GM21360 (cell line): Measurements from ENCODE around the gene OR52E8.

Experiments
- ATAC-seq: cut with Tn5 transposase; IDR thresholded peaks from one replicate; pipeline ENCODE4 v1.9.1; 2021; ENCODE audit warnings: mild to moderate bottlenecking, moderate library complexity; ENCODE audit not compliant: unreplicated experiment

Gene OR52E8

DNA sequence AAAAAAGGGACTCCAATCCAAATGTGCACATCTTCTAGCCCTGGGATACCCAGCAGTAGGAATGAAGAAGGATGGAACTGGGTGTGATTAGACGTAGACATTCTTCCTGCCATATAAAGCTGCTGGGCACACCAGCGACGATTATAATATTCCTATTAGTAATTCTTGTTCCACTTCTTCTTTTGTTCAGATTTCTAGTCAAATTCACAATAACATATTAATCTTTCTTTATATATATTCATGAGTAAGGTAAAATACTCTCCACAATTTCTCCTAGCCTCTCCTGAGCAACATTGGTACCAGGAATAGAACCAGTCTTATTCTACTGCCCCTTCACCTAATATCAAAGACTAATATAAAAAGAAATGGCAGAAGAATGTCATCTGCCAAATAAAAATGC is at the start of gene OR52E8:
Gene OR52E8 (minus strand): TSS at position 101 of the 400 bp plus-strand sequence. CDS start 0 bp downstream, at position 101.
- no peak for ATAC-seq

DNA sequence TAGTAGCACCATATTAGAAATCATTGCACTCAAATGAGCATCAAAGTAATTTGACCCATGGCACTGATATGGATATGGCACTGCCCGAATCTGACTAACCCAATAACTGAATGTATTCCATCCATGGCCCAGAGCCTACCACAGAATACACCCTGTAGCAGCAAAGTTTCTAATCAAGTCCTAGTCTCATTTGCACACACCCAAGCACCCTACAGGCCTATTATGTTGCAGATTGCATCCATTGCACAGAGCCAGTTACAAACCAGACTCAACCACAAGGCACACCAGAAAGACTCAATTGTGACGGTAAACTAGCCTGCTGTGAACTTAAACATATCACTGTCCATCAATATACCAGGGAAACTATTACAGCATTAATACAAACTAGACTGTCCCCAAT is 42.0 kb upstream of the OR52E8 start:
- no peak for ATAC-seq

DNA sequence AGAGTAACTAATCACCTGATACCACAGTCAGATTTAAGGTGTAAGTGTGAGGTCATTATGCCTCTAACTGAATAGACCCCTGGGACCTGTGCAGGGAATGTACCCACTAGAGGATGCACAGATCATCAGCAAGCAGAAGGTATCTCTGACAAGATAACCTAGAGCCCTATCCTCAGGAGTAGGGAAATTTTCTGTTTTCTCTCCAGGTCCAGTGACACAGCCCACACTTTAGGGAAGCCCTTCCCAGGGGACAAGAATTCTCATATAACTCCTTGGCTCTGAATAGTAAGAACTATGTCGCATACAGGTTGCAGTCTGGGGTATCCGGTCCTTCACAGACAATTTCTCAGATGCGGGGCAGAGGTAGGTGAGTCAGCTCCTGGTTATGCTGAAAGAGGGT is 35.4 kb upstream of the OR52E8 start, which contains the start of gene OR52E5:
Gene OR52E5 (plus strand): TSS at position 301 of the 400 bp plus-strand sequence. CDS start 7,569 bp downstream, outside the sequence.
- ATAC-seq: no peak

DNA sequence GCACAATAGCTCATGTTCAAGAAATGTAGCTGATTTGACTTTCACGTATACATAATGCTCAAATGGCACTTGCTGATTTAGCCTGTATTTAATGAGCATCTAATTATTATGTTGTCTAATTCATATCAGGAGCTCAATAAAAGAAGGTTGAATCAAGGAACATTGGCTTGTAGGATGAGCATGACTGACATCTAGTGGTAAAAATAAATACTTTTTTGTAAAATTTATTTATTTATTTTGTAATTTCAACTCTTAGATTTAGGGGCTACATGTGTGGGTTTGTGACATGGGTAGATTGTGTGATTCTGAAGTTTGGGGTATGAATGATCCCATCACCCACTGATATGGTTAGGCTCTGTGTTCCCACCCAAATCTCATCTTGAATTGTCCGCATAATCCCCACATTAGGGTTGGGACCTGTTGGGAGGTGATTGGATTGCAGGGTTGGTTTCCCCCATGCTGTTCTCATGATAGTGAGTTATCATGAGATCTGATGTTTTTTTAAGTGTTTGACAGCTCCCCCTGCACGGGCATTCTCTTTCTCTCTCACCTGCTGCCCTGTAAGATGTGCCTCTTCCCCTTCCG is 33.8 kb upstream of the OR52E8 start:
- no peak for ATAC-seq

DNA sequence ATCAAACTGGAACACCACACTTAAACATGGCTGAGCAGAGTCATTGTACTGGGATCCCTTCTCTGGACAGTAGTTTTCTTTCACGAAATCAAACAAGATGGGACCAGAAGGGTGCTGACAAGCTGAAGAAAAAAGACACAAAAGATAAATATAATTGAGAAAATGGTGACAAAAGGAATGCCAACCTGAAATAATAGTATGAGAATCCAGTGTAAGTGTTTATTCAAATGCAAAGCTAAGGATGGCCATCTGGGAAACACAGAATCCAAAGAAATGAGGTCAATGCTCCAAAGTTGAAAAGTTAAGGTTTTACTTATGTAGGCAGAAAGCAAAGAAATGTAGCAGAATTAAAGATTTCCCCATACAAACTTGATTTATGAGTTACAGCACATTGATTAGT is 30.2 kb upstream of the OR52E8 start:
- ATAC-seq: no peak

DNA sequence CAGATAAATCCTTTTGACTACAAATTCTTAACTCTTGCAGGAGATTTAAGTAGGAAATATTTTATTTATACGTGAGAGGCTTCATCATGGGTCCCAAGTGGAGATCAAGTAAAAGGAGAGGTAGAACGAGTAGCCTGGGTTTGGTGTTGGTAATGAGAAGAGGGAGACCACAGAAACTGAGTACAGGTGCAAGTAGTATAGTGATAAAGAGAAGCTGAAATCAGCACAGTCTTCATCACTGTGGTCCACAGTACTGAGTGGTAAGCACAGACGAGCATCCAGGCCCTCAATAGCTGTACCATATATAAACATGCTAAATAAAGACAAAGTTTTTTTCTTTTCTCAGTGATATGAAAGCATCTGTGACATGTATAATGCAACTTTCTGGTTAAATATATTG is 29.7 kb upstream of the OR52E8 start:
- ATAC-seq: no peak

DNA sequence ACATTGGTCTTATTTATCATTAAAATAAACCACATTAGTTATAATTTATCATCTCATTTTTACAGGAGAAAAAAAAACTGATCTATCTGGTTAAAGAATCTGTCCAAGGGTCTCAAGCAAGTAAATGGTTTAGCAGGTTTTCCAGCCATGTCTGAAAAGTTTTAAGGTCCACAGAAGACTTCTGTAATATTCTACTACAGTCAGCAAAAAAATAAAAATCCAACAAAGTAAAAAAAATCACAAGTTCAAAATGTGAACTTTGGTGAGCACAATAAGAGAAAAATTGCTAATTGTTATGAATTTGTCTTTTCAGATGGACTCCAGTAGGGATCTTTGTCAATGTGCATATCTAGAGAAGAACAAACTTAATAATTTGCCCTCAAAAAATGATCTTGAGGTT is 24.3 kb upstream of the OR52E8 start:
- ATAC-seq: no peak

DNA sequence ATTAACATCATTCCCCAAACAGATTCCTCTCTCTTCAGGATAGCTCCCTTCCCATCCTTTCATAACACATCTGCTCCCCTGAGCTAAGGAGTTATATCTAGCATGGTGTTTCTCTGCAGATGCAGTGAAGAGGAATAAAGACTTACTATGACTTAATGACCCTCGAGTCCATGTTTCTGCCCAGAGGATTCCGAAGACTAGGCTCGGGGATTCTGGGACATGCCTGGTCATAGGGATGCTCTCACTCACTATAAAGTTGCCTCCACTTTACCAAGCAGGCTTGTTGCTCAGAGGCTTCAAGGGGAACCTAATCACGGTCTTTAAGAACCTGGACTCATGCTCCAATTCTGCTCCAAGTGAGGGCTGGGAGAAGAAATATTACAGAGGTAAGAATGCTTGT is 22.8 kb upstream of the OR52E8 start, which contains the start of gene OR52E4:
Gene OR52E4 (plus strand): TSS at position 301 of the 400 bp plus-strand sequence. CDS start 3,664 bp downstream, outside the sequence.
- ATAC-seq: no peak

DNA sequence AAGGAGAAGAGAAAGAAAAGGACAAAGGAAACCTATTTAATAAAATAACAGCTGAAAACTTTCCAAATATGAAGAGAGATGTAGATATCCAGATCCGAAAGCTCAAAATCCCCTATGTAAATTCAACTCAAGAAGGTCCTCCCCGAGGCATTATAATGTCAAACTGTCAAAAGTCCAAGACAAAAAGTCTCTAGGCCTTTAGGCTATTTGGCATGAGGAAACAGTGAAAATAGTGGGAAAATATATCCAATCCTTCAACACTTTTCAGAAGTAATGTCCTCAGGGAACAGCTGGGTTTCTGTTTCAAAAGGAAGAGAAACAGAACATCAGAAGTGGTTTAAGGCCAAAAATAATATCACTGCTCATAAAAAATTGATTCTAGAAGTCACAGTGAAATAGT is 21.1 kb upstream of the OR52E8 start:
- ATAC-seq: no peak

DNA sequence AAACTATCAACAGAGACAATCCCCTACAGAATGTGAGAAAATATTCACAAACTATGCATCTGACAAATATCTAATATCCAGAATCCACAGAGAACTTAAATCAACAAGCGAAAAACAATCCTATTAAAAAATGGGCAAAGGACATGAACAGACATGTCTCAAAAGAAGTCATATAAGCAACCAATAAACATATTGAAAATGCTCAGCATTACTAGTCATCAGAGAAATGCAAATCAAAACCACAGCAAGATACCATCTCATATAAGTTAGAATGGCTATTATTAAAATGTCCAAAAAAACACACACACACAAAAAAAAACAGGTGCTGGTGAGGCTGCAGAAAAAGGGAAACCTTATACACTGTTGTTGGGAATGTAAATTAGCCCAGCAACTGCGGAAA is 8.3 kb upstream of the OR52E8 start:
- ATAC-seq: no peak

DNA sequence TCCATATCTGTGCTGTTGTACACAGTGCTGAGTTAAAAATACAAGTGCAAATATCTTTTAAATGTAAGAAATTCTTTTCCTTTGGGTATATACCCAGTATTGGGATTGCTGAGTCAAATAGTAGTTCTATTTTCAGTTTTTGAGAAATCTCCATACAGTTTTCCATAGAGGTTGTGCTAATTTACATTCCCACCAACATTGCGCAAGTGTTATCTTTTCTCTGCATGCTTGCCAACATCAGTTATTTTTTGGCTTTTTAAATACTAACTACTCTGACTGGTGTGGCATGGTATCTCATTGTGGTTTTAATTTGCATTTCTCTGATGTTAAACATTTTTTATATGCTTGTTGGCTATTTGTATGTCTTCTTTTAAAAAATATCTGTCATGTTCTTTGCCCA is 6.5 kb downstream of the OR52E8 start:
- no peak for ATAC-seq

DNA sequence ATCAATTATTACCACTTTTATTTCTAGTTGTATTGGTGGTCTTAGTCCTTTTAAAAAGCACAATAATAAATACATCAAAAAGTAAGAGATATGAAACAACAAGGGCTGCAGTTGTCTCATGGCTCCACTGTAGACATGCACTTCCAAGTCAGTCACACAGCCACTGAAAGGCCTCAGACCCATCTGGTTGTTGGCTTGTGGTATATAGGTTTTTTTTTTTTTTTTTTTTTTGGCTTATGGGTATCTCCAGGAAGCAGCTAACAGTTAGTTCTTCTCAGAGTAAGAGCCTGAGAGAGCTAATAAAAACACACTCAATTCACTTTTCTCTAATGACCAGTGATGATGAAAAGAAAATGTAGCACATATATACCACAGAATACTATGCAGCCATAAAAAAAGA is 9.8 kb downstream of the OR52E8 start:
- ATAC-seq: no peak

DNA sequence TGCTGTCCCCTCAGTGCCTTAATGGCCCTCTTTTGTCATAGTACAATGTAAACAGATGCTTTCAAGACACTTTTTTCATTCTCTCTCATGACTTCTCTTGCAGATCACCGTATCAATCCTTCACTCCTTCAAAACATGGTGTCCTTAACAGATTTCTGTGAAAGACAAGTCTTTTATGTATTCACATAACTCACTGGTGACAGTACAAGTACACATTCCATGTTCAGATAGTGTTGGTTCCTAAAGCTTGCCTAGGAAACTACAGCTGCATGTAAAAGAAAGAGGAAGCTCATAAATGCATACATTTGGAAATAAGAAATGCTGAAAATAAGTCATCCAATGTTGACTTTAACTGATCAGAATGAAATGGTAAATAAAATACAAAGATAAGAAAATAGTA is 10.8 kb downstream of the OR52E8 start:
- no peak for ATAC-seq

DNA sequence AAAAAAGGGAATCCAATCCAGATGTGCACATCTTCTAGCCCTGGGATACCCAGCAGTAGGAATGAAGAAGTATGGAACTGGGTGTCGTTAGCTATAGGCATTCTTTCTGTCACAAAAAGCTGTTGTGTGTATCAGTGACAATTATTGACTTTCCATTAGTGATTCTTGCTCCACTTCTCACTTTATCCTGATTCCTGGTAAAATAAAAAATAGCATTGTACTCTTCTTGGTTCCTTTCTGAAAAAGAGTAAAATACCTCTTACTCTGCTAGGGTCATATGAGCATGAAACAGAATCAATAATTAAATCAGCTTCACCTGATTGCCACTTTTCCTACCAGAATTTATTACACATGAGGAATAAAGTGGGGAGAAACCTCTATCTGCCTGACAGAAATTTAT is 15.7 kb downstream of the OR52E8 start, which contains the start of gene OR52E6:
Gene OR52E6 (minus strand): TSS at position 101 of the 400 bp plus-strand sequence. CDS start 0 bp downstream, at position 101.
- no peak for ATAC-seq

DNA sequence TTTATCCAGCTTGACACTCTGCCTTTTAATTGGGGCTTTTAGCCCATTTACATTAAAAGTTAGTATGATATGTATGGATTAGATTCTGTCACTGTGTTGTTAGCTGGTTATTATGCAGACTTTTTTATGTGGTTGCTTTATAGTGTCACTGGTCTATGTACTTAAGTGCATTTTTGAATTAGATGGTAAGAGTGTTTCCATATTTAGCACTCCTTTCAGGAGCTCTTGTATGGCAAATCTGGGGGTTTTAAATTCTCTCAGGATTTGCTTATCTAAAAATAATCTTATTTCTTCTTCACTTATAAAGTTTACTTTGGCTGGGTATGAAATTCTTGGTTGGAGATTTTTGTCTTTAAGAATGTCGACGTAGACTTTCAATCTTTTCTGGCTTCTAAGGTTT is 19.8 kb downstream of the OR52E8 start:
- ATAC-seq: no peak

DNA sequence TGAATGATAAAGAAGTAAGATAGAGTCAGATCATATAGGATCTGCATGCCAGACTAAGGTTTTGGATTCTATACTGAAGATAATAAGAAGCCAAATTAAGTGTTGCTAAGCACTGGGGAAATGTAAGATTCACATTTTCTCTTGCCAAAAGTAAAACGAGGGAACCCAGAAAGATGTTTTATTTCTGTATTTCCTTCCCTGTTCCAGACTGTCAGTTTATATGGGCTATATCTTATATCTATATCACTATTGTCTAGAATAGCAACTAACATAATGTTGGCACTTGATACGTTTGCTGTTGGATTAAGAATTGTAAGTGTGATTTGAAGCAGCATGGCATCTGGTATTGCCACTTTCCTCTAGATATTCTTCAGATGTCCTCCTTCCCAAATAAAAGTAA is 24.0 kb downstream of the OR52E8 start:
- ATAC-seq: no peak

DNA sequence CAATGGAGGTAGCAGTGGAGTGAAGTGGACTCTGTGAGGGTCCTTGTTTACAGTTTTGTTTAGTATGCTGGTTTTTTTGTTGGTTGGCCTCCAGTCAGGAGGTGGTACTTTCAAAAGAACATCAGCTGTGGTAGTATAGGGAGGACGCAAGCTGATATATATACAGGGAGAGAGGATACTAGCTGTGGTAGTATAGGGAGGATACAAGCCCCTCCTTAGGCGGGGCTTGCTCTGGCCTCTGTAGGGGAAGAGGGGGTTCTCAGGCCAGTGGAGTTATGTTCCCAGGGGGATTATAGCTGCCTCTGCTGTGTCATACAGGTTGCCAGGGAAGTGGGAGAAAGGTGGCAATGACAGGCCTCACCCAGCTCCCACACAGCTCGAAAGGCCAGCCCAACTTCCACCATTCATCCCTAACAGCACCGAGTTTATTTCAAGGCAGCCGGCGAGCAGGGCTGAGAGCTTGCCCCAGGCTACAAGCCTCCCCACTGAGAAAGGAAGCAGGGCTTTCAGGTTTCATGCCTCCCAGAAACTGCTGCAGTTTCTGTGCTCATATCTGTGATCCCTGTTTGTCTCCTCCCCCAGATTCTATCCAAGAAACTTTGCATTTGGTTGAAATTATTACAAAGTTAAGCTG is 26.2 kb downstream of the OR52E8 start:
- ATAC-seq: no peak

DNA sequence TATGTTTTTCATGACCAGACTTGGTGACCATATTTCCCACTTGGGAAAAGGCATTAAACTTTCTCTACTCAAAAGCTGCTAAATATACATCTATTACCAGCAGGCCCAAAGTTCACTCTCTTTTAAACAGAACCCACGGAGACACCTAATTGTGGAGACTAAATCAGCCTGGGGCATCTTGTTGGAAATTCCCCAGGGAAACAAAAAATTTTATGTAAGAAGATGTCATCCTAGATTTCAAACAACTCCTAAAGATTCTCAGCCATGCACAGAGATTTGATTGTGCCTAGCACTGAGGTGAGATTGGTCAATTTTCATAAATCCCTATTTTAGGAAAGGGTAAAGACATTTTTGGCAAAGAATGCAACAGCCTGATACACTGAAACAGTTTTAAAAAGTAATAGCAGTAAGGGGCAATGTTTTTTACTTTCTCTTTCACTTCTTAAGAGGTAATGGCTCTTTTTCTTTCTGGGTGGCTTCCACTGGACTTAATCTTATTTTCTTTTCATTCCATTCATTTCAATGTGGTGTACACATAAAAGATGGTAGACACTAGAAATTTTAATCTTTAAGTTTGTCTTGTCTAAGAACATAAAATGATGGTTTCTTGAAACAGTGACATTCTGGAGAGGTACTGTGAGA is 39.1 kb downstream of the OR52E8 start:
- peak; percentile 51 for ATAC-seq

DNA sequence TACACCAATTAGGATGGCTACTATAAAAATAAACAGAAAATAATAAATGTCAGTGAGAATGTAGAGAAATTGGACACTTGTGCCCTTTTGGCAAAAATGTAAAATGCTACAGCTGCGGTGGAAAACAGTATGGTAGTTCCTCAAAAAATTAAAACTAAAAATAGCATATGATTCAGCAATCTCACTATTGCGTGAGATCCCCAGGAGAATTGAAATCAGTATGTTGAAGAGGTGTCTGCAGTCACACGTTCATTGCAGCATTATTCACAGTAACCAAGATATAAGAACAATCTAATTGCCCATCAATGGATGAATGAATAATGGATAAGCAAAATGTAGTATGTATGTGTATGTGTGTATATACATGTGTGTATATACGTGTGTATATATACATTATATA is 42.0 kb downstream of the OR52E8 start:
- ATAC-seq: no peak

DNA sequence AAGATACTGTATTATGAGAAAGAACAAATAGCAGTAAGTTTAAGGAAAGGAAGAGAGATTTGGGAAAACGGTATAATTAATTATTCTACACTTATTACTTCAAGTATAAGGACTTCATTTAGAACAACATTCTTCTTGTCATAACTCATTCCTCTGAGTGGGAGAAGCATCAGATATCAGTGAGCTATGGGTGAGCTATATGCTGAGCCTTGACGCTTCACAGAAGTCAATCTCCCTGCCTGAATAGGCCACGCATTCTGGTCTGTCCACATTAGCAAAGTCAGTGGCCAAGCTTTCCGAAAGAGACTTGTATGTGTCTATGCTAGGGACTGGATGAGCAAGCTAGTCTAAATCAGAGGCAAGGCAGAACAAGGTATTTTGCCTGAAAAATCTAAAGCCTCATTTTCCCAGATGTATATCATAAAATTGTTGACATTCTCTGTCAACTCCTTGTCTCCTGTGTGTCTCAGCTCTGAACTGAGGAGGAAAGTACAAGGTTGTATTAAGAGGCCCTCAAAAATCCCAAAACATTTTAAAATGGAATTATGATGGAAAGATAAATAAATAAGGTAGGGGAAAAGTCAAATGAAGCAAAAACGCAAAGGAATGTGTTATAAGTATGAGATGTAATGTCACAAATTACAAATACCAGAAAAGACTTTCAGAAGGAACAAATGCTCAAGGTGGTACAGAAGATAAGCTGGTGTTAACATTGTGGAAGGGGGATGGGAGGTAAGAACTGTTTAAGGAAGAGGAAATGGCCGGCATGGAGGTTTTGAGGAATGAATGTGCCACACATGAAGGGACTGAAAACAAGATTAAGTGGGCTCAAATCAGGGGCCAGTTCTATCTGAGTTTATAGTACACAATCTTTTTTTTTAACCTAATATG is 47.3 kb downstream of the OR52E8 start:
- ATAC-seq: no peak

DNA sequence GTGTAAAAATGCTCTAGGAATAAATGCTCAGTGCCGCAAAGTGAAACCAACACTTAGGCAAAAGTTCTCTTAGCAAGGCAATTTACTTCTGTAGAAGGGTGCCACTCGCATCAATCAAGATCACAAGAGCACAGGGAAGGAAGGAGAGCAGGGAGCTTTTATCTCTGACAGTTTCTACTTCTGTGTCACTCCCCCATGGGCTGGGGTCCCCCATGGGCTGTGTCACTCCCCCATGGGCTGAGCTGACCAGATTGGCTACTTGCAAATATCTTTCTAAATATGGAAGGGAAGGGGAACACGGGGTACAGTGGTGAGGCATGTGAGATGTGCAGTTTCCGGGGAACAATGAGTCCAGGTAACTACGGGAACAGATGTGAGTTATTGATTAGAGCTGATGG is 48.4 kb downstream of the OR52E8 start:
- peak; percentile 41 for ATAC-seq
